NCI-H2227 treated with DMSO at 0.1 percent for 48 hours (cell line): Measurements from ENCODE around the gene FGR.
"Not testable (repeated sequence)": the region's sequence is repeated elsewhere in the genome, so short reads cannot be mapped to it uniquely, and the experiment has no call there.

Experiments
- DNase-seq: peaks from one replicate; lab custom pipeline; 2025; lab: John Stamatoyannopoulos, UW

FGR gene

GRCh38 chr1:27634985-27635367 is at the start of gene FGR:
TSS of gene FGR (minus strand) at chr1:27635185. CDS start at chr1:27623916, 11,269 bp downstream.
- DNase-seq, result no peak

GRCh38 chr1:27684176-27684575 is 49.2 kb upstream of the FGR start:
- no peak for DNase-seq

GRCh38 chr1:27682351-27682944 is 47.5 kb upstream of the FGR start:
- no peak for DNase-seq

GRCh38 chr1:27681580-27681979 is 46.6 kb upstream of the FGR start:
- DNase-seq, result not testable (repeated sequence)

- not testable (repeated sequence) for DNase-seq
These were observed 45.3 kb upstream of the FGR start for GRCh38 chr1:27680225-27680791.

GRCh38 chr1:27678747-27679146 is 43.8 kb upstream of the FGR start:
- no peak for DNase-seq

GRCh38 chr1:27676410-27676809 is 41.4 kb upstream of the FGR start:
- DNase-seq, result no peak

- no peak for DNase-seq
These were observed 37.7 kb upstream of the FGR start for GRCh38 chr1:27672750-27673112.

- peak; percentile 98 for DNase-seq
These were observed 37.2 kb upstream of the FGR start, which contains the start of gene IFI6 for GRCh38 chr1:27671964-27672749. TSS of gene IFI6 (minus strand) at chr1:27672192. CDS start at chr1:27669314, 2,878 bp downstream.

- DNase-seq, result no peak
These were observed 34.9 kb upstream of the FGR start for GRCh38 chr1:27669876-27670275.

GRCh38 chr1:27668808-27669723 is 34.1 kb upstream of the FGR start:
- peak; percentile 30 for DNase-seq

GRCh38 chr1:27668121-27668807 is 33.3 kb upstream of the FGR start:
- no peak for DNase-seq

GRCh38 chr1:27666791-27667254 is 31.8 kb upstream of the FGR start:
- DNase-seq, result no peak

- no peak for DNase-seq
These were observed 31.3 kb upstream of the FGR start for GRCh38 chr1:27666294-27666693.

- no peak for DNase-seq
These were observed 30.1 kb upstream of the FGR start for GRCh38 chr1:27665016-27665651.

- no peak for DNase-seq
These were observed 29.3 kb upstream of the FGR start for GRCh38 chr1:27664291-27664690.

GRCh38 chr1:27662707-27663393 is 27.9 kb upstream of the FGR start:
- DNase-seq, result peak; percentile 80

GRCh38 chr1:27662261-27662660 is 27.3 kb upstream of the FGR start:
- no peak for DNase-seq

GRCh38 chr1:27661412-27662075 is 26.6 kb upstream of the FGR start:
- DNase-seq, result no peak

- no peak for DNase-seq
These were observed 25.4 kb upstream of the FGR start for GRCh38 chr1:27660300-27660835.
